Measurements from ENCODE around the gene SURF2.
A peak's percentile ranks its signal among the peaks of the same experiment; 100 is the strongest.
"Not testable (repeated sequence)": the region's sequence is repeated elsewhere in the genome, so short reads cannot be mapped to it uniquely, and the experiment has no call there.

SURF2 gene

GRCh38 chr9:133321411-133321935 lies 34.9 kb upstream of the SURF2 start:
- intact Hi-C loops (cut with DNase I; ENCODE audit: low total_unique reads), result loop anchor here (10.0 kb wide), 1 partner anchor 137 kb away; no protein-coding TSS in a partner anchor
- Histone ChIP-seq H3K27me3 (no peaks in the 10 kb centered on the region), H3K9me3 (no peaks in the 10 kb centered on the region), H3K27ac (no peak overlapping the region), H3K4me3 (no peak overlapping the region), H3K36me3 (no peaks in the 10 kb centered on the region), H3K4me1 (no peaks in the 10 kb centered on the region)
- TF ChIP-seq, protein P1, sequence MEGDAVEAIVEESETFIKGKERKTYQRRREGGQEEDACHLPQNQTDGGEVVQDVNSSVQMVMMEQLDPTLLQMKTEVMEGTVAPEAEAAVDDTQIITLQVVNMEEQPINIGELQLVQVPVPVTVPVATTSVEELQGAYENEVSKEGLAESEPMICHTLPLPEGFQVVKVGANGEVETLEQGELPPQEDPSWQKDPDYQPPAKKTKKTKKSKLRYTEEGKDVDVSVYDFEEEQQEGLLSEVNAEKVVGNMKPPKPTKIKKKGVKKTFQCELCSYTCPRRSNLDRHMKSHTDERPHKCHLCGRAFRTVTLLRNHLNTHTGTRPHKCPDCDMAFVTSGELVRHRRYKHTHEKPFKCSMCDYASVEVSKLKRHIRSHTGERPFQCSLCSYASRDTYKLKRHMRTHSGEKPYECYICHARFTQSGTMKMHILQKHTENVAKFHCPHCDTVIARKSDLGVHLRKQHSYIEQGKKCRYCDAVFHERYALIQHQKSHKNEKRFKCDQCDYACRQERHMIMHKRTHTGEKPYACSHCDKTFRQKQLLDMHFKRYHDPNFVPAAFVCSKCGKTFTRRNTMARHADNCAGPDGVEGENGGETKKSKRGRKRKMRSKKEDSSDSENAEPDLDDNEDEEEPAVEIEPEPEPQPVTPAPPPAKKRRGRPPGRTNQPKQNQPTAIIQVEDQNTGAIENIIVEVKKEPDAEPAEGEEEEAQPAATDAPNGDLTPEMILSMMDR (IDR thresholded peaks at IDR 0.05), result no peak
- peak in 1 of 2 donors; percentile 28 for DNase-seq

- Histone ChIP-seq H3K4me3 (no peak overlapping the region), H3K4me1 (no peaks in the 10 kb centered on the region), H3K27me3 (no peaks in the 10 kb centered on the region), H3K27ac (no peak overlapping the region), H3K36me3 (no peaks in the 10 kb centered on the region), H3K9me3 (no peaks in the 10 kb centered on the region)
- intact Hi-C loops (cut with DNase I; ENCODE audit: low total_unique reads), result loop anchor here (10.0 kb wide), 1 partner anchor 138 kb away; no protein-coding TSS in a partner anchor
- TF ChIP-seq, protein P1 (IDR thresholded peaks at IDR 0.05), result no peak
- DNase-seq, result peak in 1 of 2 donors; percentile 47
Measured at GRCh38 chr9:133322701-133323100, 33.6 kb upstream of the SURF2 start.

DNA sequence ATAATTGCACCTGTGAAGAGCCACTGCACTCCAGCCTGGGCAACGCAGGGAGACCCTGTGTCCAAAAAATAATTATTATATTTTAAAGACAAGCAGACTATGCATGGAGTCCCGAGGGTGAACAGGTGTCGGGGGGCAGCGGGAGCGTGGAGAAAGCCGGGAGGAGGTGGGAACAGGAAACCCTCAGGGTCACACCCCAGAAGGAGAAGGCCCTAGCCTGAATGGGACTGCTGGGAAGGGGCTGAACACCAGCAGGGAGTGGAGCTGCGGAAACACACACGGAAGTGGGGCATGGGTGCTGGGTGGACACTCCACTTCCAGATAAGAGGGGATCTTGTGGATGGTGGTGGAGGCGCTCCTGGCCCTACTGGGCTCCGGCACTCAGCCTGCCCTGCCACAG lies 33.1 kb upstream of the SURF2 start:
- TF ChIP-seq, protein P1 (IDR thresholded peaks at IDR 0.05), result no peak
- no peaks in the 10 kb centered on the region for H3K27me3 ChIP-seq
- intact Hi-C loops (cut with DNase I; ENCODE audit: low total_unique reads), result loop anchor here (10.0 kb wide), 1 partner anchor 138 kb away; no protein-coding TSS in a partner anchor
- H3K27ac ChIP-seq, result no peak overlapping the region
- no peaks in the 10 kb centered on the region for H3K9me3 ChIP-seq
- DNase-seq, result peak in 1 of 2 donors; percentile 39
- H3K4me1 ChIP-seq, result no peaks in the 10 kb centered on the region
- no peaks in the 10 kb centered on the region for H3K36me3 ChIP-seq
- H3K4me3 ChIP-seq, result no peak overlapping the region

DNA sequence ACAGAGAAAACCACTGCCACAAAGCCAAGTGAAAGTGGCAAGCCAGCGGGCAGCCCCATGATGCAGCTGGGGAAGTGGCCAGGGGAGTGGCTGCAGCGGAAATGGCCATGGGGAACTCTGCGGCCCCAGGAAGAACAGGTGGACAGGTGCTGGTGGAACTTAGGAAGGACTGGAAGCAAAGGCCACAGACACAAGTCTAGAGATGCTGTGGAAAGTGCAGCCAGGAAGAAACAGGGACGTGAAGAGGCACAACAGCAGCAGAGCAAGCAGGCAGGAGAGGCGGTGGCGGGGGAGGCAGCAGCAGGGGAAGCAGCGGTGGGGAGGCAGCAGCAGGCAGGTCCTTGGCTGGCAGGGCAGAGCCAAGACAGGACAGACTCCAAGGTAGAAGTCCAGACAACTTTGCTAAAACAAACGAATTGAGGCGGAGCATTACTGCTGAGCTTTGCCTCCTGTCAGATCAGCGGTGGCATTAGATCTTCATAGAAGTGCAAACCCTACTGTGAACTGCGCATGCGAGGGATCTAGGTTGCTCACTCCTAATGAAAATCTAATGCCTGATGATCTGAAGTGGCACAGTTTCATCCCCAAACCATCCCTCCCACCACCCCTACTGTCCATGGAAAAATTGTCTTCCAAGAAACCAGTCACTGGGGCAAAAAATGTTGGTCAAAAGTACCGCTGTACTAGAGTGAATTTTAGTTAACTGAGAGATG lies 32.2 kb upstream of the SURF2 start:
- H3K27ac ChIP-seq, result no peak overlapping the region
- no peak overlapping the region for H3K4me3 ChIP-seq
- H3K27me3 ChIP-seq, result no peaks in the 10 kb centered on the region
- TF ChIP-seq, protein P1 (IDR thresholded peaks at IDR 0.05), result no peak
- no peaks in the 10 kb centered on the region for H3K9me3 ChIP-seq
- H3K4me1 ChIP-seq, result no peaks in the 10 kb centered on the region
- intact Hi-C loops (cut with DNase I; ENCODE audit: low total_unique reads), result loop anchor here (10.0 kb wide), 1 partner anchor 139 kb away; no protein-coding TSS in a partner anchor
- H3K36me3 ChIP-seq, result no peaks in the 10 kb centered on the region
- DNase-seq, result peak in 1 of 2 donors; percentile 48

- H3K27me3 ChIP-seq, H3K4me3 ChIP-seq, H3K4me1 ChIP-seq, H3K9me3 ChIP-seq, H3K27ac ChIP-seq: not testable (repeated sequence)
- peaks cover 14 to 23% (median 17%) of the 10 kb centered on the region in 3 donors for H3K36me3 ChIP-seq
- intact Hi-C loops (cut with DNase I; ENCODE audit: low total_unique reads), result loop anchor here (10.0 kb wide), 1 partner anchor 142 kb away; no protein-coding TSS in a partner anchor
- peak in 1 of 2 donors; percentile 9 for DNase-seq
Measured at GRCh38 chr9:133327021-133327420, 29.3 kb upstream of the SURF2 start.

GRCh38 chr9:133327834-133328484 lies 28.4 kb upstream of the SURF2 start:
- DNase-seq, result peak in 1 of 2 donors; percentile 51
- intact Hi-C loops (cut with DNase I; ENCODE audit: low total_unique reads), result loop anchor here (10.0 kb wide), 1 partner anchor 143 kb away; no protein-coding TSS in a partner anchor

More at GRCh38 chr9:133327834-133328484, 28.4 kb upstream of the SURF2 start:
- Histone ChIP-seq H3K4me1 (no peaks in the 10 kb centered on the region), H3K27ac (no peak overlapping the region), H3K36me3 (peaks cover 23 to 32% (median 27%) of the 10 kb centered on the region in 3 donors), H3K9me3 (no peaks in the 10 kb centered on the region), H3K4me3 (no peak overlapping the region), H3K27me3 (no peaks in the 10 kb centered on the region)
- TF ChIP-seq, protein P1 (IDR thresholded peaks at IDR 0.05), result no peak

Data from tibial artery (tissue), 4 donors.